Left lung (tissue), 10 donors: ENCODE measurements around the gene RASSF1. TPM values are rescaled to one million over a fixed set of nuclear protein-coding genes. Genes with fewer than 3 reads are reported as not detected.
A peak's percentile ranks its signal among the peaks of the same experiment; 100 is the strongest.

Experiments
- ATAC-seq: fragments of 200-7000 bp; cut with Tn5 transposase; one replicate; pipeline ENCODE4 v1.9.1; 2020; ENCODE audit warnings: moderate library complexity
- DNase-seq, 4 donors: peaks; one replicate each; pipeline ENCODE4 v3.0.0-alpha.2; 2013 to 2020
- H3K27ac ChIP-seq, 2 donors: fragments of 200-600 bp; sonication (generic) in 1 of 2; one replicate each; pipeline versions ENCODE4 v1.5.0 to v1.8.0; 2020 to 2021
- H3K27me3 ChIP-seq, 2 donors: fragments of 200-600 bp; sonication (generic) in 1 of 2; one replicate each; pipeline versions ENCODE4 v1.5.0 to v1.8.0; 2020 to 2021
- H3K36me3 ChIP-seq, 2 donors: fragments of 200-600 bp; sonication (generic) in 1 of 2; one replicate each; pipeline versions ENCODE4 v1.5.0 to v1.8.0; 2020 to 2021
- H3K4me1 ChIP-seq, 2 donors: fragments of 200-600 bp; one replicate each; pipeline ENCODE4 v1.8.0; 2021
- H3K4me3 ChIP-seq, 2 donors: fragments of 200-600 bp; sonication (generic) in 1 of 2; one replicate each; pipeline versions ENCODE4 v1.5.0 to v1.8.0; 2020 to 2021; ENCODE audit warnings: mild to moderate bottlenecking in 1 of 2
- H3K9me3 ChIP-seq, 2 donors: fragments of 200-600 bp; sonication (generic) in 1 of 2; one replicate each; pipeline versions ENCODE4 v1.5.0 to v1.8.0; 2020 to 2021
- intact Hi-C, 2 donors: fragments of 100-400 bp; cut with DNase I; formaldehyde crosslinking; loops; one replicate each; pipeline versions ENCODE4 v1.11.2 to v1.14.2; 2022
- polyA plus RNA-seq, 6 donors: library from polyadenylated mRNA; unstranded; fragments of 120-200 nt; gene quantifications; one replicate each; pipeline ENCODE4 v1.2.1, GENCODE V29; 2013; ENCODE audit not compliant: insufficient read length in 6 of 6
- total RNA-seq, 2 donors: library from RNA; stranded (reverse); fragmentation: NEBNext Ultra II Directional; extraction: Animal tissue kit (Norgen Biotek cat#: 25700); gene quantifications; one replicate each; pipeline ENCODE4 v1.2.1, GENCODE V29; 2021
- TF ChIP-seq, protein P1 (sequence below), 2 donors: fragments of 200-600 bp; sonication (generic) in 1 of 2; IDR thresholded peaks; one replicate each; pipeline versions ENCODE4 v1.5.0 to v1.8.0; 2021; ENCODE audit warnings: antibody characterized with exemption in 2 of 2
- donor health status: DM: no; HTN: yes; CAD: no.
- donor health status: DM: no; HTN: no; CAD: no.

Gene RASSF1
- total and polyA plus RNA-seq, 8 donors, result 24.9 to 40.7 (median 28.8) TPM

DNA sequence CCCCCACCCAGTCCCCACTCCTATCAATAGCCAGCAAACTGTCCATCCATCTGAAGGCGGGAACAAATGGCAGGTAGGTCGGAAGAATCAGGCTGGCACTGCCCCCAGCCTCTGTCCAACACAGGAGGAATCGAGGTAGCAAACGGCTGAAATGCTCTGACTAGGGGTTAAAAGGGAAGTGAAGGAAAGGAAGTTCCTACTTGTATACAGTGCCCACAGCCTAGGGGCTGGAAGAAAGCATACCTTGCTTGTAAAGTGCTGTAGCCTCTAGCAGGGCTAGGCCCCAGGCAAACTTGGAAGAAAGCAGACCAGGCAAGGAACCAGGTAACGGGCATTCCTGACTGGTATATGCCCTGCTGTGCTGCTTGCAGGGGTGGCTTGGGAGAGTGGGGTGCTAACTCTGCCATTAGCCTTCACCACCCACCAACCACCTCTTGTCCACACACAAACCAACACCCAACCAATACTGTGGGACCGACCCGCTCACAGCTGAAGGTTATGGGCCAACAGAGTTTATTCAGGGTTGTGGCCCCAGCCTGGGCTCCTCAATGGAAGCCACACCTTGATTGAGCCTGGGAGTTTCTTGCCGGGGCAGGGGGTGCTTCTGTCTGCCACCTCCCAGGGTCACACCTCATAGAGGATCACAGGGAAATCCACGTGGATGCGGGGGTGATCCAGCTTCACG, 15.0 kb downstream of the RASSF1 start:
- no peak for ATAC-seq
- no peak overlapping the region for H3K4me3 ChIP-seq
- peaks cover 0 to 34% of the 10 kb centered on the region in 2 donors for H3K36me3 ChIP-seq
- peaks cover 14 to 67% of the 10 kb centered on the region in 2 donors for H3K4me1 ChIP-seq
- TF ChIP-seq, protein P1, sequence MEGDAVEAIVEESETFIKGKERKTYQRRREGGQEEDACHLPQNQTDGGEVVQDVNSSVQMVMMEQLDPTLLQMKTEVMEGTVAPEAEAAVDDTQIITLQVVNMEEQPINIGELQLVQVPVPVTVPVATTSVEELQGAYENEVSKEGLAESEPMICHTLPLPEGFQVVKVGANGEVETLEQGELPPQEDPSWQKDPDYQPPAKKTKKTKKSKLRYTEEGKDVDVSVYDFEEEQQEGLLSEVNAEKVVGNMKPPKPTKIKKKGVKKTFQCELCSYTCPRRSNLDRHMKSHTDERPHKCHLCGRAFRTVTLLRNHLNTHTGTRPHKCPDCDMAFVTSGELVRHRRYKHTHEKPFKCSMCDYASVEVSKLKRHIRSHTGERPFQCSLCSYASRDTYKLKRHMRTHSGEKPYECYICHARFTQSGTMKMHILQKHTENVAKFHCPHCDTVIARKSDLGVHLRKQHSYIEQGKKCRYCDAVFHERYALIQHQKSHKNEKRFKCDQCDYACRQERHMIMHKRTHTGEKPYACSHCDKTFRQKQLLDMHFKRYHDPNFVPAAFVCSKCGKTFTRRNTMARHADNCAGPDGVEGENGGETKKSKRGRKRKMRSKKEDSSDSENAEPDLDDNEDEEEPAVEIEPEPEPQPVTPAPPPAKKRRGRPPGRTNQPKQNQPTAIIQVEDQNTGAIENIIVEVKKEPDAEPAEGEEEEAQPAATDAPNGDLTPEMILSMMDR (IDR thresholded peaks at IDR 0.05), result no peak
- H3K27me3 ChIP-seq, result no peaks in the 10 kb centered on the region
- peak overlapping the region in 1 of 2 donors; percentile 93 for H3K27ac ChIP-seq
- no peaks in the 10 kb centered on the region for H3K9me3 ChIP-seq
- intact Hi-C loops, result no loop called here
- DNase-seq, result no peak

DNA sequence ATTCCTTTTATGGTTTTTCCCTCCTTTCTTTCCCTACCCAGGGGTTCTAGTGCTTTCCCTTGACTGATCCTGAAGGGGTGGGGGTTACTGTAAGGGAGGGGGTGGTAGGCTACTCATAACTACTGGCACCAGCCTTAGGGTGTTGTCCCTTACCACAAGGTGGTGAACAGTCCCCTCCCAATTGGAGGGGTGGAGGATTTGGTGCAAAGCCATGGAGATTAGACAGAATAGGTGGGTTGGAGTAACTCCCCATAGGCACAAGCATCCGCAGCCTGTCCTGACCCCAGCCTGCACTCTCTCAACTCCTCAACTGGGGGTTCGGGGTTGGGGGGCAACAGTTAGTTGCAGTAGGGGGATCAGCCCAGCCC, 15.5 kb downstream of the RASSF1 start:
- Histone ChIP-seq H3K27me3 (no peaks in the 10 kb centered on the region), H3K4me3 (no peak overlapping the region), H3K4me1 (peaks cover 19 to 73% of the 10 kb centered on the region in 2 donors), H3K36me3 (peaks cover 0 to 29% of the 10 kb centered on the region in 2 donors), H3K27ac (peak overlapping the region in 1 of 2 donors; percentile 93), H3K9me3 (no peaks in the 10 kb centered on the region)
- intact Hi-C loops, result no loop called here
- TF ChIP-seq, protein P1 (IDR thresholded peaks at IDR 0.05), result no peak
- no peak for ATAC-seq
- no peak for DNase-seq

DNA sequence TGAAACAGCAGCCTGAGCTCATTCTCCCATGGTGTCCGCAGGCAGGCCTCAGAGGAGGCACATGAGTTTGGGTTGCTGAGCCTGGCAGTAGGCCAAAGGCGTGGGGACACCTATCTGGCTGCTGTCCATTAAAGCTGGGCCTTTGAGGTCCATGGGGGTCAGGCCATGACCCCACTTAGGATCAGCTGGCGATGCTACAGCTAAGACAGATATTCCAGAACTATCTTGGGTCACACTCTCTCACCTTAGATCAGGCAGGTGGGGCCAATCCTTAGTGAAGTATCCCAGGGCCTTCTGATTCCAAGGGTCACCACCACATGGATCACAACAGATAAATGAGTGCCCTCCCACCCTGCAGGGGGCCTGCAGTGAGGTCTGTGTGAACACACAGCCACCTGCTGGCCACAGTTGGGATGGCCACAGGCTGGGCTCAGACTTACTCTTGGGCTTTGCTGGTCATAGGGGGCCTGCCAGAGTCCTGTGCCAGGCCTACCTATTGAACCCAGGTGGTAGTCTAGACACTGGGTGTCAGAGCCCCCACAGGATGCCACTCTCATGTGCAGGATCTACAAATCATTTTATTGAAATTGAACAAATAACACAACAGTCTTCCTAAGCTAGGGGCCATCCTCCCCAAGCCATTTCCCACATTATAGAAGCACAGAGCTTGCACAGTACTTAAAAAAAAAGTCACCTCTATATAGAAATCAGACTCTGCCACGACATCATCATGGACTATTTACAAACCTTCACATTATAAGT, 16.1 kb downstream of the RASSF1 start:
- H3K27ac ChIP-seq, result peak overlapping the region; percentile 90 to 93
- TF ChIP-seq, protein P1 (IDR thresholded peaks at IDR 0.05), result peak; percentile 77 to 91
- H3K4me1 ChIP-seq, result peaks cover 25 to 78% of the 10 kb centered on the region in 2 donors
- intact Hi-C loops, result no loop called here
- H3K4me3 ChIP-seq, result peak overlapping the region in 1 of 2 donors; percentile 91
- no peaks in the 10 kb centered on the region for H3K9me3 ChIP-seq
- DNase-seq (peak in 2 of 4 donors; percentile 69 to 90), ATAC-seq (peak; percentile 4)
- H3K27me3 ChIP-seq, result no peaks in the 10 kb centered on the region
- peaks cover 0 to 27% of the 10 kb centered on the region in 2 donors for H3K36me3 ChIP-seq

- no peaks in the 10 kb centered on the region for H3K9me3 ChIP-seq
- H3K36me3 ChIP-seq, result peaks cover 0 to 30% of the 10 kb centered on the region in 2 donors
- intact Hi-C loops, result no loop called here
- H3K27ac ChIP-seq, result peak overlapping the region; percentile 90 to 93
- DNase-seq, result peak in 1 of 4 donors; percentile 39
- peak overlapping the region in 1 of 2 donors; percentile 91 for H3K4me3 ChIP-seq
- TF ChIP-seq, protein P1 (IDR thresholded peaks at IDR 0.05), result peak in 1 of 2 donors; percentile 17
- H3K4me1 ChIP-seq, result peaks cover 33 to 84% of the 10 kb centered on the region in 2 donors
- no peak for ATAC-seq
- no peaks in the 10 kb centered on the region for H3K27me3 ChIP-seq
These were observed 16.9 kb downstream of the RASSF1 start for GRCh38 chr3:50323614-50324199.
